Left hindlimb (tissue), 1 donor: ENCODE data around the gene ZIC5.

Experiments
- DNase-seq: peaks from one replicate; pipeline ENCODE4 v3.0.0-alpha.2; 2018

ZIC5 gene

DNA sequence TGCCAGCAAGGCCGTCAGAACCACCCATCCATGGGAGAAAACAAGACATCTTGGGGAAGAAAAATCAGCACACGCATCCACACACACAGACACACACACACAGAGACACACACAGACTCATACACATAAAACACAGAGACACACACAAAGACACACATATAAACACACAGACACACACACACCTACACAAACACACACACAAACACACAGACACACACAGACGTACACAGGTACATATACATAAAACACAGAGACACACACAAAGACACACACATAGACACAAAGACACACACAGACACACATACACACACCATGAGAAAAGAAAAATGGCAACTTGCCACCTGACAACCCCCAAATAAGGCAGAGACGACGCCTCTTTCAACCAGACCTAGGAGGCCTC is 40.6 kb downstream of the ZIC5 start:
- no peak for DNase-seq

DNA sequence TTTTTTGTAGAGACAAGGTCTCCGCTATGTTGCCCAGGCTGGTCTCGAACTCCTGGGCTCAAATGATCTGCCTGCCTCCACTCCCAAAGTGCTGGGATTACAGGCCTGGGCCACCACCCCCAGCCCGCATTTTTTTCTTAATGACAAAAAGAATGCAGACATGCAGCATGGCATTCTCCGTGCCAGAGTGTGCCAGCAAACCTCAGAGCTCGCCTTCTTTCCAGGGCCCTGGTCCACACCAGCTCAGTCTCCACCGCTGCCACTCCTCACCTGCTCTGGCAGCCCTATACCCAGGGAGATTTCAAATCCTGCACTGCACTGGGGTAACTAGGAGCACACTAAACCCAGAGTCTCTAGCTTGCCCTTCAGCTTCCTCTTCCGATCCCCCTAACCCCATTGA is 41.7 kb downstream of the ZIC5 start:
- DNase-seq, result no peak

DNA sequence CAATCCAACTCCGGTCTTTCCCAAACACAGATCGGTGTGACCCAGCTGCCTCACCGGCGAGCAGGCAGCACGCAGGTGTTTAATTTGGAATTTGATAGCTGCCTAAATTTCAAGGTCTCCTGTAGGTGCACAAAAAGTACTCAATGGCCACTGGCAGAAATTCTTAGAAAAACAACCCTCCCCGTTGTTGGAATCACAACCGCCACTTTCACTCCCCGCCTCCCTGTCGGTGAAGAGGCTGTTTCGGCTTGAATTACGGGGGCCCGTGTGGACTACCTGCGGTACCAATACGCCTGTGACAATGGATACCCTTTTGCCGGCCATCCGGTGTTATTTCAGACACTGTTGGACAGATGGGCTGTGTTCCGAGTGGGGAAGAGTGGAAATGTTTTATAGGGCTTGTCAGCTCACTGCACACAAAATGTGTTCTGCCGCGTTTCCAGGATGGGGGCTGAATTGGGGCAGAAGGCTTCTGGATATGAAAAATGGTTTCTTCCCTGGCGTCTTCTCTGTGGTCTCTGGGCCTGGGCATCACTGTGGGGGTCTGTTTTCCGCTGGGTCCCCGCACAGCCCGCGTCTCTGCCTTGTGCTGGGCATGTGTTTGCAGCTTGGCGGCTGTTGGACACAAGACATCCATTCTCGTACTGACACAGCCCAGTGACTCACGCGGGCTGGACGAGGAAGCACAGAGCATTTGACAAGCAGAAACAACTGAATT is 45.4 kb downstream of the ZIC5 start:
- no peak for DNase-seq

DNA sequence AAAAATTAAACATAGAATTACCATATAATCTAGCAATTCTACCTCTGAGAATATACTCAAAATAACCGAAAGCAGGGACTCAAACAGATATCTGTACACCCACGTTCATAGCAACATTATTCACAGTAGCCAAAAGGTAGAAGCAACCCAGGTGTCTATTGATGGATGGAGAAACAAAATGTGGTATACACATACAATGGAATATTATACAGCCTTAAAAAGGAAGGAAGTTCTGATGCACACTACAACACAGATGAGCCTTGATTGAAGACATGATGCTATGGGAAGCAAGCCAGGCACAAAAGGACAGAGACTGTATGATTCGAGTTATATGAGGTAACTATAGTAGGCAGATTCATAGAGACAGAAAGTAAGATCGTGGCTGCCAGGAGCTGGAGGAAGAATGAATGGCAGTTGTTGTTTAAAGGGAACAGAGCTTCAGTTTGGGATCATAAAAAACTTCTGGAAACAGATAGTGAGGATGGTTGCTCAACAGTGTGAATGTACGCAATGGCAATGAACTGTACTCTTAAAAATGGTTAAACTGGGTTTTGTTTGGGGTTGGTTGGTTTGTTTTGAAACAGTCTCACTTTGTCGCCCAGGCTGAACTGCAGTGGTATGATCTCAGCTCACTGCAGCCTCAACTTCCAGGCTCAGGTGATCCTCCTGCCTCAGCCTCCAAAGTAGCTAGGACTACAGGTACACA is 47.5 kb downstream of the ZIC5 start:
- no peak for DNase-seq

DNA sequence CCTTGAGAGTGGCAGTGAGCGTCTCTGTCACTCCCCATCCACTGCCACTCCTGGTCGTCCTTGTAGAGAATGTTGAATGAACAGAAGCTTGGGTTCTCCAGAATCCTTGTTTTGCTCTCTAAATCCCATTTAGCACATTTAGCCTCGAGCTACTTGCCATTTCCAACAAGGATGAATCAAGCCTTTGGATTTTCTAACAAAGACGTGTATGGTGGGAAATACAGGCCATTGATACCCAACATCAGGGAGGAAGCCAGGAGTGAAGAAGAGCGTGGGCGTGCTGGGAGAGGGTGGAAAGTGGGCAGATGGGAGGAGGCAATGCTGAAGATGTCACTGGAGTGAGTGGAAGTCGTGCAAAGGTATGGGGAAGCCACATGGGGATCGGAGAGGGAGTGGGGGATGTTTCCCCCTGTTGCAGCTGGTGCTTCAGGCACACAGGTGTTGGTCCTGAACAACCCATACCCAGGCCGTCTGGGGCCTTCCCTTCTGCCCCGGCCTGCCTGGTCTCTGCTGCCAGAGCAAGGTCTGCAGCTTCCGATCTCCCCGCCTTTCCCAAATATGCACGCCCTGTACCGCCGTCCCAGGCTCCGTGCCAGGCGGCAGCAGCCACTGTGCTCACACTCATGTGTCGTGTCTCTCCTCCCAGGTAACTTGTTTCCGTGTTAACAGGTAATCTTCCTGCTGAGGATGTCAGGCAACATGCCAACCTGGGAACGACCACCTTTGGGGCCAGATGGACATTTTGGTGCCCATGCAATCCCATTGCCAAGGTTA is 48.7 kb downstream of the ZIC5 start:
- DNase-seq, result no peak

DNA sequence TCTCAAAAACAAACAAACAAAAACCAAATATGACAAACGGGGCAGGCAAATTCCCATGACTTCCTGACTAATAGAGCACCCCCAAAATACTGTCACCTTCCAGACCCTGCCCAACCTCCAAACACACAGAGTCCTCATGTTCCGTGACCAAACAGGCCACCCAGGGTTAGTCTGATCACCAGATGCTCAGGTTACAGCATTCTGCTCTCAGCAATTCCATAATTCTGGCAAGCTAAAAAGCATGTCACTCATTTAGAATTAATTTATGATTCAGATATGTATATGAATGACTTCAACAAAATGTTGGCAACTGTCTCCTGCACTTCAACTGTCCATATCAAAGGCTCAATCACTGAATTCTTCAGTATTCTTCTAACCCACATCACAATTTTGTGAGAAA is 52.4 kb downstream of the ZIC5 start:
- DNase-seq, result no peak

DNA sequence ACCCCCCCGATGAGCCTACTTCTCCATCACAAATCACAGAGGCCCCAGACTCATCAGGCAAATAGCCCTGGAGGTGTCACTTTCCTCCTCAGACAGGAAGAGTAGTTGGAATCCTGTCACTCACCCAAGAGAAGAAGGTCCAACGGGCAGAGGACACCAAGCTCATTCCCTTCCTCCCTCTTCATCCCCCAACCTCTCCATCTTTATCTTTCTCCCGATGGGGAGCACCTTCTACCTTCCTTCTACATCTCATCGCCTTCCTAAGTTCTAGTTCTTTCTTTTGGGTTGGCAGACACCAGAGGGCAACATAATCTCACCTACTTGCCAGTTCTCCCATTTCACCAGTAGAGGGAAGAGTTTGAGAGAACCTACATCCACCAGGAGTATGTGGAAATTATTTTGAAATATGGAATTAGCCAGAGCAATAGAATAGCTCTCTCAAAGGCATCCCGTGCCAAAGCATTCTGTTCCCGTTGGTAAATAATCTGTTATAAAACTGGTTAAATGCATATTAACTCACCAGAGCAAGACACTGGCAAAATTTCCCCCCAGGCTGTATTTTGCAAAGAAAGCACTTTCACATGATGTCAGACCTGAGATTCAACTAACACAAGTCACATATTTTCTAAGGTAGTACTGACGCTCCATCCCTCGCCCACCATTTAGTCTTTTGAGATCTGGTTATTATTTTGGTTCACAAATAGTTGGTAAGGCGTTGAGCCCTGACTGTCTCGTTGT is 55.0 kb downstream of the ZIC5 start:
- DNase-seq, result no peak

DNA sequence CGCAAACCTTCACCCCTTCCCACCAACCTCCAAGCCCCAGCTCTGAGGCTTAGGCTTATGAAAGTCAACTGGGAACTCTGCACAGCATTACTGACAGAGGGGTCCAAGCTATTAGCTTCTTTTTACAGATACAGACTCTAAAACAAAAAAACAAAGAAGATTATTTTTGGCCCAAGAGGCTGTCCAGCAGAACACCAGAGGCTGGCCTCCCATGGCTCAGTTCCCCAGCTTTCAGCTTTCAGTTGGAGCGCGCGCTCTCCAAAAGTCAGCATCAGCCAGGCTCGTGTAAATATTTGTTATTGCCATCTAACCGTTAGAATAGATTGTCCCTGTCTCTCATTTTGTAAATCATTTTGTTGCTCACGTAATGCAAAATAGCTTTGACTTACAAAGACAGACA is 58.4 kb downstream of the ZIC5 start:
- DNase-seq, result no peak
